GM04504 (cell line): ENCODE results near the gene MRPS16.
"Not testable (repeated sequence)": the region's sequence is repeated elsewhere in the genome, so short reads cannot be mapped to it uniquely, and the experiment has no call there.

Experiments used
- DNase-seq: peaks from one replicate; pipeline ENCODE4 v3.0.0-alpha.2; 2012; ENCODE audit warnings: low read depth

MRPS16 gene

DNA sequence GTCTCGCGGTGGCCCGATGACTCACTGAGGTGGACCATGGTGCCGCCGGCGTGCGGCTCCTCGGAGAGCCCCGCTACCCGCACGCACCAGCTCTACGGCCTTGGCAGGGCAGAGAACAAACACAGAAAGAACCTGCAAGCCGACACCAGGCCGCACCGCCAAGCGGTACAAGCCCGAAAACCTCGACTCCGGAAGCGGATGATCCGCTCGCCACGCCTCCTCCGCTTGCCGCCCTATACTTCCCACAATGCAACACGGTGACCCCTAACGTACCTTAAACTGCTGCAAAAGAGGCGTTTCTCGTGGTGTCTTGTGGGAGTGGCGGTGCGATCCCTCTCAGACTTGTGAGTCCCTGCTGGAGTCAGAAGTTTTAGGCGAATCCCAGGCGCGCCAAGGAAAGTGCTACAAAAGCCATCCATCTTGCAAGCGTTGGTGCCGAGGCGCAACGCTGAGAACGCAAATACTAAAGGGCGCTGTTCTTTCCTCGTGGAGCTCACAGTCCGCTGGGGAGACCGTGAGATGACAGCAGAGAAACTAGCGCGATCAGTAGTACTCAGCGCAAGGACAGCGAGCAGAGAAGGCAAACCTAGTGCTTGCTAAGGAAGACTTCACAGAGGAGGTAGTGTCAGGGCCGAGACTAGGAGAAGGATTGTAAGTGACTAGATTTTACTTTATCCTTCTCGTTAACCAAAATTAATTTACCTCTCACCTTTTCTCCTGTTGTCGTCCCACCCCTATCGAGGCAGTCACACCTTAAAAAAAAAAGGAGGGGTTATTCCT is at the start of gene MRPS16:
Gene MRPS16, minus strand, starts transcription at position 200 of the 780 bp plus-strand sequence. Its CDS starts 162 bp downstream, at position 38.
- peak; percentile 93 for DNase-seq

DNA sequence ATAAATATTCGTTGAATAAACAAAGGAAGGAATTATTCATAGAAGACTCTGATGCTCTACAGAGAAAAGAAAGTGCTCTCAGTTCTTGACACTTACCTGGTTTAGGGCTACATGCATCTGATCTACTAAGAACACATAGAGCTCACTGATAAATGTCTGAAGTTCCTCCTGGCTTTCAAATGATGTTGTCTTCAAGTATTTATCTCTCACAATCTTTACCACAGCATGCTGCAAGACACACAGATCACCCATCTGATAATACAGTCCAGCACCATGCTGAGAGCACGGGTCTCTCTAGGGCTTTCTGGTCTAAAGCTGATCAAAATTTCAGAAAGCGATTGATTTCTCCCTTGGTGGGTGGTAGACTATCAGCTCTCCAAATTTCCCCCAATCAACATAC is 44.5 kb upstream of the MRPS16 start:
- no peak for DNase-seq

DNA sequence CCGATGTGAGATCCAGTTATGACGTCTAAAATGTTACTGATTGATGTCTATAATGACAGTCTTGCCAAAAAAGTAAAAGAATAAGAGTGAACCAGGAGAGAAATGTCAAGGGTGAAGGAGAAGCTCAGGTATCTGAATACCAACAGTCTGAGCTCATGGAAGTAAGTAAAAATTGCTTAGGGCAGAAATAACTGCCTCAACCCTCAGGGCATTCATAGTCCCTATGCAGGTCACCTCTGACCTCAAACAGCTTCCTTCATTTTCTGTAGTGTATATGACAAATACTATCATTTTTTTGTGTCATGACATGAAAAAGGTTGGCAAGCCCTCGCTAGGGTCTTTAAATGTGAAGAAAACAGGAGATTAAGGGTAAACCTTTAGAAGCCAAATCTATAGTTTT is 41.0 kb upstream of the MRPS16 start:
- DNase-seq: no peak

DNA sequence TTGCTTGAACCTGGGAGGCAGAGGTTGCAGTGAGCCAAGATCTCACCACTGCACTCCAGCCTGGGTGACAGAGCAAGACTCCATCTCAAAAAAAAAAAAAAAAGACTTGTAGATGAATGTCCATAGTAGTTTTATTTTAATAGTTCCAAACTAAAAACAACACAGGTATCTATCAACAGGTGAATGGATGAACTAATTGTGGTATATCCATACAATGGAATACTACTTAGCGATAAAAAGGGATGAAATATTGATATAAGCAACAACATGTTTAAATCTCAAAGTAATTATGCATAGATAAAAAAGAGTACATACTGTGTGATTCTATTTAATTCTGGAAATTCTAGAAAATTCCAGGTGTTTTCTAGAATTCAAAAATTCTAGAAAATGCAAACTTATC is 37.5 kb upstream of the MRPS16 start:
- no peak for DNase-seq

DNA sequence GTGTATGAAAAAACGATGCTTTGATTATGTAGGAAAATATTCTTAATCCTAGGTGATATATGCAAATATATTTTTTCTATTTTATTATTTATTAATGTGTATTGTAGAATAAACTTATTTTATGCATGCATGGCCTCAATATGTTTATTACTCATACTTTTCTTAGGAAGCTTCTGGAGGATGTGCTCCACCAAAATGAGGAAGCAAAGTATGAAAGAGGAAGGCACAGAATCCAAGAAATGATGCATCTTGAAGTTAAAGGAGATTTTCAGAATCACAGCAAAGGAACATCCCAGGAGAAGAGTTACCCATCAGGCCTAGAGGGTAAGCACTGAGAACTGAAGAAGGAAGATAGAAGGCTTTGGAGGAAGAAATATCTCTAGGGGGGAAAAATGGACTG is 35.0 kb upstream of the MRPS16 start:
- no peak for DNase-seq

DNA sequence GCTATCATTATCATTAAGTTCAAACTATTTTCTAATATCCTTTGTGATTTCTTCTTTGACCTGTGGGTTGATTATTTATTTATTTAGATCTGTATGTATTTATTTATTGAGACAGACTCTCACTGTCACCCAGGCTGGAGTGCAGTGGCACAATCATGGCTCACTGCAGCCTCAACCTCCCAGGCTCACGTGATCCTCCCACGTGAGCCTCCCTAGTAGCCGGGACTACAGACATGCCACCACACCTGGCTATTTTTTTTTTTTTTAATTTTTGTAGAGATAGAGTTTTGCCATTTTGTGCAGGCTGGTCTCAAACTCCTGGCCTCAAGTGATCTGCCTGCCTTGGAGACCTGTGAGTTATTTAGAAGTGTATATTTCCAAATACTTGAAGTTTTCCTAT is 28.7 kb upstream of the MRPS16 start:
- DNase-seq: no peak

DNA sequence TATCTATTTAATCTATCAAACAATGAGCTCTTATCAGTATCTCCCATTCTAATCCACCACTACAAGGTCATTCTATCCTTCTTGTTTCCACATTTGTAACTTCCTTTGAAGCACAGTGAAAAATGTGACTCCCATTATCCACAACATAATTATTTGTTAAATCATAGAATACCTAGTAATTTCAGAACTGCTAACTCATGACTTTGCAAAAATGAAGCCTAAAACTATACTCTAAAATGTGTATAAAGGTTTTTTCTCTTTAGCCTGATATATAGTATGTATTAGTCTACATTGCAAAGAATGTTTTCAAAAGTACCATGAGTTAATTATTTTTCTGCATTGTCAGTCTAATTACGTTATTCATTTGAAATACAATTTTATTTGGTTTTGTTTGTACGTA is 12.0 kb upstream of the MRPS16 start:
- DNase-seq: no peak

DNA sequence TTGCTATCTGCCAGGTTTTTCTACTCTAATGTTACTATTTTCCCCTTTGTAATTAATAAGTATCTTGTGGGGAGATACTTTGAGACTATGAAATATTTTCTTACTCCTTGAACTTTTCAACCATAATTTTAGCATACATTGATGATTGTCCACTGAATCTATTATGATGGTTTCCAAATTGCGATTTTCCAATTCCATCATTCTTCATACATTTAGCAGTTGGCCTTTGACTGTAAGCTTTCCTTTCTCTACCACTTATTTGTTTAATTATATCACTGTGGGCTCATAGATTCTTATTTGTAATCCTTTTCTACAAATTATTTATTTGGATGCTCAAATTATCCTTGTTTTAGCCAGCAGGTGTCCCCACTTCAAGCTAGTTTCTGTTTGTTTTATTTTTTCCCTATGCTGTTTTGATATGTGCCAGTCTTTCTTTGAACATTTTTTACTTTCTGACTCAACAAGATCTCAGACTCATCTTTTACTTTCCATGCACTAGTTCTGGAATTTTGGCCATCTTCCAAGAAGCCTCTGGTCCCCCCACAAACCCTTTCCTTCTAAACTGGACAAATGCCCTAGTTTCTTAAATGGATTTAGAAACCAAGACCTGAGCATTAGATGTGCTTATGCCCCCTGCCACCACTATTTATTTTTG is 11.4 kb upstream of the MRPS16 start:
- DNase-seq: no peak

DNA sequence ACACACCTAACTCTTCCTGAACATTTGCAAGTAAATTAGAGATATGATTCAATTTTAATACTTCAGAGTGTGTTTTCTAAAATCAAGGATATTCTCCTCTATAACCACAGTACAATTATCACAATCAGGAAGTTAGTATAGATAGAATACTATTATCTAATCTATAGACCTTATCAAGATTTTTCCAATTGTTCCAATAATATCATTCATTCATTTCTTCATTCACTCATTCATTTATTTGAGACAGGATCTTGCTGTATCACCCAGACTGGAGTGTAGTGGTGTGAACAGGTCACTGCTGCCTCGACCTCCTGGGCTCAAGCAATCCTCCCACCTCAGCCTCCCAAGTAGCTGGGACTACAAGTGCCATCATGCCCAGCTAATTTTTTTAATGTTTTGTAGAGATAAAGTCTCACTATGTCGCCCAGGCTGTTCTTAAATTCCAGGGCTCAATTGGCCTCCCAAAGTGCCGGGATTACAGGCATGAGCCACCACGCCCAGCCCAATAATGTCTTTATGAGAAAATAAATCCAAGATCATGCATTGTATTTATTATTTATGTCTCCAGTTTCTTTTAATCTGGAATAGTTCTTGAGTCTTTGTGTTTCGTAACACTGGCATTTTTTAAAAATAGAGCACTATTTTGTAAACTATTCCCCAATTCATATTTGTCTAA is 10.6 kb upstream of the MRPS16 start:
- DNase-seq: no peak

DNA sequence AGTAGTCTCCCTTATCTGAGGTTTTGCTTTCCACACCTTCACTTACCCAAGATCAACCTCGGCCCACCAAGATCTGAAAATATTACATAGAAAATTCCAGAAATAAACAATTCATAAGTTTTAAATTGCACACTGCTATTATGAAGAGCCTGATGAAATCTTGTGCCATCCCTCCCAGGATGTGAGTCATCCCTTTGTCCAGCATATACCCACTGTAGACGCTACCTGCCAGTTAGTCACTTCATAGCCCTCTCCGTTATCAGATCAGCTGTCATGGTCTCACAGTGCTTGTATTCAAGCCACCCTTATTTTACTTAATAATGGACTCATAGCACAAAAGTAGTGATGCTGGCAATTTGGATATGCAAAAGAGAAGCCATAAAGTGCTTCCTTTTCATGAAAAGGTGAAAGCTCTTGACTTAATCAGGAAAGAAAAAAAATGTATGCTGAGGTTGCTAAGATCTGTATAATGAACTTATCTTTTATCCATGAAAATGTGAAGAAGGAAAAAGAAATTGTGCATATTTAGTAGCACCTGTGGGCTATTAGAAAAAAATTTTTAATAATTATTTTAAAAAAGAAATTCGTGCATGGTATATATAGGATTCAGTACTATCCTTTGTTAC is 9.8 kb upstream of the MRPS16 start:
- peak; percentile 60 for DNase-seq

DNA sequence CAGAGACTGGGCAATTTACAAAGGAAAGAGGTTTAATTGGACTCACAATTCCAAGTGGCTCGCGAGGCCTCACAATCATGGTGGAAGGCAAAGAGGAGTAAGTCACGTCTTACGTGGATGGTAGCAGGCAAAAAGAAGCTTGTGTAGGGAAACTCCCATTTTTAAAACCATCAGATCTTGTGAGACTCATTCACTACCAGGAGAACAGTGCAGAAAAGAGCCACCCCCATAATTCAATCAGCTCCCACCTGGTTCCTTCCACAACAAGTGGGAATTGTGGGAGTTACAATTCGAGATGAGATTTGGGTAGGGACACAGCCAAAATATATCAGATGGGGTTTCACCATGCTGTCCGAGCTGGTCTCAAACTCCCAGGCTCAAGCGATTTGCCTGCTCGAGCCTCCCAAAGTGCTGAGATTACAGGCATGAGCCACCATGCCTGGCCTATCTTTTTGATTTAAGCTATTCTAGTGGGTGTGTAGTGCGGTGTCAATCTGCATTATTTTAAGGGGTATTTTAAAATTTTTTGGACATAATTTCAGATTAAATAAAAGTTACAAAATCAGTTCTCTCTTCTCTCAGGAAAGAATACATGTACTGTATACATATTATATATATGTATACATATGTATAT is 9.0 kb upstream of the MRPS16 start:
- no peak for DNase-seq

DNA sequence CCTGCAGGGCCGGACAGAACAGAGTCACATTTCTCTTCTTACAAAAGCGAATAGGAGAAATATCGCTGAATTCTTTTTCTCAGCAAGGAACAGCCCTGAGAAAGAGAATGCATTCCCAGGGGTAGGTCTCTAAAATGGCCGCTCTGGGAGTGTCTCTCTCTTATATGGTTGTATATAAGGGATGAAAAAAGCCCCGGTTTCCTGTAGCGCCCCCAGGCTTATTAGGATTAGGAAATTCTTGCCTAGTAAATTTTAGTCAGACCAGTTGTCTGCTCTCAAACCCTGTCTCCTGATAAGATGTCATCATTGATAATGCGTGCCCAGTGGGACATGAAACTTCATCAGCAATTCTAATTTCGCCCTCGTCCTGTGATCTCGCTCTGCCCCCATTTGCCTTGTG is 6.2 kb upstream of the MRPS16 start:
- not testable (repeated sequence) for DNase-seq

DNA sequence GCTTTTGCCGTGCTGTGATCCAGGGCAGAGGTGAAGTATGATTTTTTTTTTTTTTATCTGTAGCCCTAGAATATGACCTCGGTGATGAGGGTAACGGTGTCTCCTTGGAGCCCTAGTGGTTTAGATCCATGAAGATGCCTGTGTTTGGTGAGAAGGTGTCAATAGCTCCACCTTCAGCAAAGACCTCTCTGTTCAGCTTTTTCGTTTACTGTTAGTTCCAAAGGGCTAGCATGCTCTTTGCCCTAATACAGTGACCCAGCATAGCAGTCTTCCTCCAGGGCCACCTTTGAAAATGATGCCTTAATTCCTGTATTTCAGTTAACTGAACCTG is 746 bp upstream of the MRPS16 start:
- DNase-seq: no peak

DNA sequence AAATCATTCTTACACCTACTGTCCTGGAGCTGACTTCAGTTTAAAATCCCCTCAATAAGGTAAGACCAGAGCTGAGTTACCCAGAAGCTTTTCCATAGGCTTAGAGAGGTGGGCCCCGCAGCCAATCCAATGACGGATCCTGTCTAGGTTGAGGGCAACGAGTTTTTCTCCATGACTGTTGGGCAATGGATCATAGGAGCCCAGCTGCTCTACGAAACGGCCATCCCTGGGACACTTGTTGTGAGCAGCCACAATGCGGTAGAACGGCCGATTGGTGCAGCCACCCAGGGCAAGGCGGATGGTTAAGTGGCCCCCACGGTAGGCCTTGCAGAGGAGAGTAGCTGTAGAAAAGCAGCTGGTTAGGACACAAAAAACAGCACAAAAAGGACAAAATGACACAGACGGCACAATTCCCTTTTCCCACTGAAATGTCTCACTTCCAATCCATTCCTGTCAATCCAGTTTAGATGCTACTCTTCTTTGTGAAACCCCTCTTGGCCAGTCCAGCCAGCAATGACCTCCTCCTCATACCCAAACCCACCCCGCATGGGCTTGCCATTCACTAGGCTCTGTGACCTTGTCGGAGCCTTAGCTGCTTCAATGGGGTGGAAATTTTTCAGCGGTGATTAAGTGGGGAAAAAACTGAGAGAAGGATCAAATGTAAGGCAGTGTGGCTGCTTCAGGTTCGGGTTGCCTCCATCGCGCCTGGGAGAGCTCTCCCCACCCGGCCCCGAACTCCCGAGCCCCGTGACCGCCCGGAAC is 580 bp downstream of the MRPS16 start:
- DNase-seq: no peak

DNA sequence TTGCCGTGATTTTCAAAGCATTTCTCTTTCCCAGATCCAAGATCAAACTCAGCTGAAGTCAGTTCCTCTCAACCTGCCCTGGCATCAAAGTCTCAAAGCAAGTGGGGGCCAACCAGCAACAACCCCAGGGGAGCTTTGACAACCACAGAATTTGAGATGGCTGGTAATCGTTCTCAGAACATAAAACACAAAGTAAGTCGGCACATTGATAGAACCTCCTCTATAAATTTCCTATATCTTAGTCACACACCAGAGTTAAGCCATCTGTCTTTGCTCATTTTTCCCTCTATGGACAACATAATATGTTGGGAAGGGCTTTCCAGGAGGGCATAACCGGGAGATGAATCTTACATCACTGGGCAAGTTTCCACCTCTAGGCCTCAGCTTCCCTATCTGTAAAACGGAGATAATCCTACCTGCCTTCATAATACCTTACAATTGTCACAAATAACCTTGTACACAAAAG is 4.2 kb downstream of the MRPS16 start:
- DNase-seq: no peak

DNA sequence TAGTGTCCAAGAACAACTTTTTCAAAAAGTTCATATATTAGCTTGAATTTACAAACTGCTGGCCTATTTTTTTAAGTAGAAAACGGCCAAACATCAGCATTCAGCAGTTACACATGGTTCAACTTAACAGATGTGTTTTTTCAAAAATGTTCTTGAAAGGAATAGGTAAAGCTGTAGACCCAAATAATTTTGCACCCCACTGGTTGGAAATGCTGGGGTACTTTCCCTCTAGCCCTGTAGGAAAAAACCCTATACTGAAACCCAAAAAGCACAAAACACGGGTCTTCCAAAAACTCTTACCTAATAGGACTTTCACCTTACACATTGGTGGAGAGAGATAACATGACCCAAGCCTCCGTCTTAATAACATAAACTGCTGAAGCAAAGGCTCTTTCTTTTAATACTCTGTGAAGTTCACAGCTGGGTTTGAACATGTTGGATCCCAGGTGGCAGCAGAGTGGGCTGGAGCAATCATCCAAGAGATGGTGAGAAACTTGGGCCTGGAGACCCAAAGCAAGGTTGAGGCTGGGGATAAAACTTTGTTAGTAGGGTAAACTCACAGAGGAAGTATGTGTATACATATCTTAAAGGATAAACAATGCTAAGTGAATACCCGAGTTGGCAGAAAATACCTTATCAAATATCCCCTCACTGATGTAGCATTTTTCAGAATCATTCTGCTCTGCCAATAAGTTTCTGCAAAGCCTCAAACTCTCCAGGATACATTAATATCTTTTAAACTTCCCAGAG is 4.8 kb downstream of the MRPS16 start:
- no peak for DNase-seq

DNA sequence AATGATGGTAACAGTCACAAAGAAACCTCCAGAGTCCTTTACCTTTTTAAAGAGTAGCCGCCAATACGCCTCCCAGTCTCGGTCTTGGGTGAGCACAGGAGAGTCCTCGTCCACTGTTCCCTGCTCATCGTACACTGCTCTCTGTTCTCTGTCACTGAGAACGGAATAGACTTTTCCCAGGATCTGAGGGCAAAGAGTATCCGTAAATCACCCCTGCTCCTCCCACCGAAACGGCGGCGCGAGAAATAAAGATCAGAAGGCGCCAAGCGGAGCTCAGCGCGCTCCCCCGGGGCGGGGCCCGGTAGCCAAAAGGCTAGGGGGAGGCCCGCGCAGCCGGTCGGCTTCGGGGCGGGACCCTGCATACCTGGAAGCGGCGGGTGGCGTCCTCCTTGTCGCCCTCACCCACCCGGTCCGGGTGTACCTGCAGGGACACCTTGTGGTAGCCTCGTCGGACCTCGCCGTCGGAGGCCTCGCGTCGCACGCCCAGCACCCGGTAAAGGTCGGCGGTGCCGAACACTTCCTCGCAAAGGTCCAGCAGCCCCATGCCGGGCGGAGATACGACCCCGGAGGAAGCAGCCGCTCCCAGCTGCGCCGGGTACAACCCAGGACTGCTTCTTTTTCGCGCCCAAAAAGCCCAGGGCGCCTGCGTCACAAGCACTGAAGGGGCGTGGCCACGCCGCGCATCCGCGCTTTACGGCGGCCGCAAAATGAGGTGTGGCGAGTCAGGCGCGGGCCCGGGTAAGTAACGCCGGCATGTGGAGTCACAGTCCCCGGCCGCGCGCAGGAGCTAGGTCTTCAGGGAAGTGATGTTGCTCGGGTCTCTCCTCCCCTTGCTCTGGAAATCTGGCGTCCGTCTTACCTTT is 5.6 kb downstream of the MRPS16 start, which contains the start of gene DNAJC9:
Gene DNAJC9, minus strand, starts transcription at position 610 of the 863 bp plus-strand sequence. Its CDS starts 66 bp downstream, at position 544.
- peak; percentile 78 for DNase-seq

DNA sequence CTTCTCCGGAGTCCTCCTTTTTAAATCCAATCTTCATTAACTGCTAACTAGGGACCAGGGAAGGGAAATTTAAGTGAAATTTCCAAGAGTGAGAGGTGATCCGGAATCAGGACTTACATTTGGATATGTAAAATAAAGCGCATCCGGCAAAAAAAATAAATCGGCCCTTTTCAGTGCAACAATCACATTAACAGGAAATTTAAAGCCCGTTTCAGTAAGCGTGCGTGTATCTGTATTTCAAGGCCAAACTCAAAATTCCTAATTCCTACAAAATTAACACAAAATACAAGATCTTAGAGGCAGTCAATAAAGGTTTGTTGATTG is 6.2 kb downstream of the MRPS16 start:
- no peak for DNase-seq

DNA sequence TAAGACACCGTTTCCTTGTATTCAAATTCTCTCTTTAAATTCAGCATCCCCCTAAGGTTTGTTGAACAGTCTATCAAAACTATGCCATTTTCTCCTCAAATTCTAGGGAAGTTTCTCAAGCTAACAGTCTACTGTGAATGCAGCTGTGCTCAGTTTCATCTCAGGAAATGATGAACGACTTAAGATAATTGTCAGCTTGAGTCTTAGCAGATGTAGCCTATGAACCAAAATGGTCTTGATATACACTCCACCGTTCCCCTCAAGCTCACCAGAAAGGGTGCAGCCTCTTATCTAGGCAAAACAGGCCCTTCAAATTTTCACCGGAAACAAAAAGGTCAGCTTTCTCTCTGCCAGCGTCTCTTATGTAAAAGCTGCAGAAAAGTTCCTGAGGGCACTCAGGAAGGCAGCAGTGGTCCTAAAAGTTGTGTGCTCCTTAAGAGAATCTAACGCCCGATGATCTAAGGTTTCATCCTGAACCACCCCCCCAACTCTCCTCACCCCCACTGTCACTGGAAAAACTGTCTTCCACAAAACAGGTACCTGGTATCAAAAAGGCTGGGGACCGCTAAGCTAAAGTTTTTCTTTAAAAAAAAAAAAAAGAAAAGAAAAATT is 7.5 kb downstream of the MRPS16 start:
- DNase-seq: no peak
